Activated CD8-positive, alpha-beta memory T cell treated with anti-CD3 and anti-CD28 coated beads, Interleukin-2, amount 50 U/mL, for 24 hours (primary cell): ENCODE results near the gene SSC4D.
"Not testable (repeated sequence)": the region's sequence is repeated elsewhere in the genome, so short reads cannot be mapped to it uniquely, and the experiment has no call there.

Experiments
- DNase-seq: peaks from one replicate; pipeline ENCODE4 v3.0.0-alpha.2; 2020; ENCODE audit errors: extremely low read depth

Gene SSC4D

GRCh38 chr7:76421097-76421496, 11.6 kb upstream of the SSC4D start:
- DNase-seq, result not testable (repeated sequence)

GRCh38 chr7:76417654-76418310, 8.3 kb upstream of the SSC4D start:
- DNase-seq, result not testable (repeated sequence)

GRCh38 chr7:76412249-76412648, 2.8 kb upstream of the SSC4D start:
- DNase-seq, result no peak

GRCh38 chr7:76411626-76412025, 2.1 kb upstream of the SSC4D start:
- no peak for DNase-seq

- DNase-seq, result no peak
Measured at GRCh38 chr7:76408121-76408560, 1.4 kb downstream of the SSC4D start.

GRCh38 chr7:76407718-76408117, 1.8 kb downstream of the SSC4D start:
- DNase-seq, result no peak

GRCh38 chr7:76405738-76406137, 3.8 kb downstream of the SSC4D start:
- no peak for DNase-seq

- DNase-seq, result no peak
Measured at GRCh38 chr7:76403780-76404494, 5.6 kb downstream of the SSC4D start.

- DNase-seq, result not testable (repeated sequence)
Measured at GRCh38 chr7:76403097-76403496, 6.4 kb downstream of the SSC4D start.

- DNase-seq, result no peak
Measured at GRCh38 chr7:76400248-76400647, 9.2 kb downstream of the SSC4D start.

GRCh38 chr7:76397409-76398183, 11.9 kb downstream of the SSC4D start:
- peak; percentile 57 for DNase-seq

- no peak for DNase-seq
Measured at GRCh38 chr7:76396864-76397263, 12.6 kb downstream of the SSC4D start.

GRCh38 chr7:76395965-76396726, 13.4 kb downstream of the SSC4D start:
- no peak for DNase-seq

- DNase-seq, result not testable (repeated sequence)
Measured at GRCh38 chr7:76395605-76395964, 13.9 kb downstream of the SSC4D start.

GRCh38 chr7:76394957-76395356, 14.5 kb downstream of the SSC4D start:
- DNase-seq, result no peak

GRCh38 chr7:76393116-76394031, 16.1 kb downstream of the SSC4D start:
- peak; percentile 71 for DNase-seq

GRCh38 chr7:76392531-76393115, 16.9 kb downstream of the SSC4D start:
- DNase-seq, result no peak

GRCh38 chr7:76390092-76390491, 19.4 kb downstream of the SSC4D start:
- DNase-seq, result no peak

GRCh38 chr7:76387789-76388188, 21.7 kb downstream of the SSC4D start:
- not testable (repeated sequence) for DNase-seq

- DNase-seq, result no peak
Measured at GRCh38 chr7:76386691-76387260, 22.7 kb downstream of the SSC4D start.
